ENCODE results near the gene MYO9B. TPM values are rescaled to one million over a fixed set of nuclear protein-coding genes. Genes with fewer than 3 reads are reported as not detected.
A peak's percentile ranks its signal among the peaks of the same experiment; 100 is the strongest.

Gene MYO9B
- polyA plus RNA-seq, 2 of the 4 experiments (the other 2 are of a cell fraction): 13.0 to 27.7 TPM

- H3K4me2 ChIP-seq: peak overlapping the region; percentile 90
- WGBS (ENCODE audit: missing lambda C conversion rate): 3% methylated on average over 12 of the region's 21 CpGs
- CTCF ChIA-PET: interaction anchor here (4.9 kb wide), 1 partner anchor 14 kb away, joined by 51 read pairs; no protein-coding TSS in a partner anchor
- DNase-seq (ENCODE audit: low read depth in 1 of 2, low spot score in 1 of 2) (peak in 1 of 2 experiments; percentile 68), ATAC-seq (peak; percentile 20 to 51; a peak in 4 of 6 replicates), FAIRE-seq (no peak)
- H3K4me3 ChIP-seq: peak overlapping the region; percentile 93
- H3K9me3 ChIP-seq: no peaks in the 10 kb centered on the region
- no peak for TF ChIP-seq CBX2 (IDR thresholded peaks at IDR 0.05; ENCODE audit: borderline replicate concordance, low read depth)
- TF ChIP-seq E2F6 (IDR thresholded peaks at IDR 0.05; ENCODE audit: borderline replicate concordance, low read depth): 0 out of 2 replicates have a peak, but pooled peaks have one; percentile 15
- TF ChIP-seq RCOR1 (IDR thresholded peaks at IDR 0.05; ENCODE audit: low read depth, low read length): no peak
- peak; percentile 92 for TF ChIP-seq KDM1A (IDR thresholded peaks at IDR 0.05; ENCODE audit: low read depth)
- POLR2A ChIA-PET: interaction anchor here (0.9 kb wide), 1 partner anchor 58 kb away, joined by 3 read pairs; no protein-coding TSS in a partner anchor
- peak overlapping the region; percentile 92 to 96 for H3K27ac ChIP-seq
- peaks cover 53% of the 10 kb centered on the region for H3K4me1 ChIP-seq
Measured at GRCh38 chr19:17246681-17247425, 171.3 kb downstream of the MYO9B start.

GRCh38 chr19:17248011-17248776 lies 172.6 kb downstream of the MYO9B start:
- WGBS (ENCODE audit: missing lambda C conversion rate): 75% methylated on average over 5 of the region's 21 CpGs
- Histone ChIP-seq H3K9me3 (no peaks in the 10 kb centered on the region), H3K4me1 (peaks cover 40% of the 10 kb centered on the region), H3K4me2 (peak overlapping the region; percentile 90), H3K4me3 (no peak overlapping the region), H3K27ac (peak overlapping the region; percentile 92 to 96)
- POLR2A ChIA-PET: interaction anchor here (1.0 to 1.8 kb wide), 2 partner anchors 19 to 33 kb away, joined by 3 to 5 read pairs; partner anchors contain the start of genes BABAM1 and USE1
- DNase-seq (ENCODE audit: low read depth in 1 of 2, low spot score in 1 of 2) (no peak), FAIRE-seq (no peak), ATAC-seq (no peak)
- no peak for TF ChIP-seq HOXB5 (CRISPR knock-in tag; IDR thresholded peaks at IDR 0.05)
- TF ChIP-seq POLR2AphosphoS2 (conservative IDR thresholded peaks at IDR 0.05; ENCODE audit: low read length): no peak
- no peak for TF ChIP-seq ESRRA (IDR thresholded peaks at IDR 0.05; ENCODE audit: borderline replicate concordance, low read length)
- TF ChIP-seq CHD2 (IDR thresholded peaks at IDR 0.05; ENCODE audit: low read length, partially characterized antibody): no peak
- no peak for TF ChIP-seq ELK1 (IDR thresholded peaks at IDR 0.05; ENCODE audit: low read depth, low read length)
- no peak for TF ChIP-seq REST (IDR thresholded peaks at IDR 0.05)
- TF ChIP-seq SREBF2 (IDR thresholded peaks at IDR 0.05): no peak
- TF ChIP-seq BCL3 (IDR thresholded peaks at IDR 0.05): no peak
- no peak for TF ChIP-seq MAX (IDR thresholded peaks at IDR 0.05)
- no peak for TF ChIP-seq TP53 (CRISPR knock-in tag; IDR thresholded peaks at IDR 0.05)
- TF ChIP-seq TFCP2L1 (CRISPR knock-in tag; IDR thresholded peaks at IDR 0.05): no peak
- no peak for TF ChIP-seq RAD21 (conservative IDR thresholded peaks at IDR 0.05 in 1 of 2, IDR thresholded peaks at IDR 0.05 in 1 of 2)
- no peak for TF ChIP-seq FOSL2 (IDR thresholded peaks at IDR 0.05)
- TF ChIP-seq FOSL2 (CRISPR knock-in tag; IDR thresholded peaks at IDR 0.05): no peak
- no peak for TF ChIP-seq JUNB (IDR thresholded peaks at IDR 0.05)
- TF ChIP-seq CBX2 (IDR thresholded peaks at IDR 0.05; ENCODE audit: borderline replicate concordance, low read depth): no peak
- CTCF ChIA-PET: interaction anchor here (1.3 to 4.9 kb wide), 3 partner anchors 12 to 34 kb away, joined by 4 to 51 read pairs (median 7); no protein-coding TSS in a partner anchor

Data from A549 (cell line).